ENCODE measurements around the gene PIR.

PIR gene

GRCh38 chrX:15523088-15523487 is 30.0 kb upstream of the PIR start:
- H3K4me1 ChIP-seq: no peaks in the 10 kb centered on the region
- H3K36me3 ChIP-seq: no peaks in the 10 kb centered on the region
- no peak overlapping the region for H3K4me3 ChIP-seq (ENCODE audit: low read depth, low read length)
- no peaks in the 10 kb centered on the region for H3K27me3 ChIP-seq
- no peaks in the 10 kb centered on the region for H3K9me3 ChIP-seq
- DNase-seq: no peak
- TF ChIP-seq CTCF (IDR thresholded peaks at IDR 0.05; ENCODE audit: low read depth, low read length): no peak

GRCh38 chrX:15522464-15522863 is 29.3 kb upstream of the PIR start:
- Histone ChIP-seq H3K36me3 (no peaks in the 10 kb centered on the region), H3K4me1 (no peaks in the 10 kb centered on the region), H3K9me3 (no peaks in the 10 kb centered on the region), H3K4me3 (ENCODE audit: low read depth, low read length) (no peak overlapping the region), H3K27me3 (no peaks in the 10 kb centered on the region)
- no peak for DNase-seq
- no peak for TF ChIP-seq CTCF (IDR thresholded peaks at IDR 0.05; ENCODE audit: low read depth, low read length)

GRCh38 chrX:15515931-15516330 is 22.8 kb upstream of the PIR start:
- Histone ChIP-seq H3K4me1 (no peaks in the 10 kb centered on the region), H3K27me3 (no peaks in the 10 kb centered on the region), H3K36me3 (no peaks in the 10 kb centered on the region), H3K9me3 (no peaks in the 10 kb centered on the region), H3K4me3 (ENCODE audit: low read depth, low read length) (no peak overlapping the region)
- TF ChIP-seq CTCF (IDR thresholded peaks at IDR 0.05; ENCODE audit: low read depth, low read length): no peak
- peak; percentile 16 for DNase-seq

- H3K27me3 ChIP-seq: no peaks in the 10 kb centered on the region
- DNase-seq: no peak
- no peaks in the 10 kb centered on the region for H3K4me1 ChIP-seq
- H3K36me3 ChIP-seq: no peaks in the 10 kb centered on the region
- no peaks in the 10 kb centered on the region for H3K9me3 ChIP-seq
- no peak for TF ChIP-seq CTCF (IDR thresholded peaks at IDR 0.05; ENCODE audit: low read depth, low read length)
- H3K4me3 ChIP-seq (ENCODE audit: low read depth, low read length): no peak overlapping the region
These were observed 21.1 kb upstream of the PIR start for GRCh38 chrX:15514279-15514678.

GRCh38 chrX:15512401-15512965 is 19.4 kb upstream of the PIR start:
- Histone ChIP-seq H3K27me3 (no peaks in the 10 kb centered on the region), H3K4me3 (ENCODE audit: low read depth, low read length) (no peak overlapping the region), H3K9me3 (no peaks in the 10 kb centered on the region), H3K36me3 (no peaks in the 10 kb centered on the region), H3K4me1 (no peaks in the 10 kb centered on the region)
- TF ChIP-seq CTCF (IDR thresholded peaks at IDR 0.05; ENCODE audit: low read depth, low read length): no peak
- no peak for DNase-seq

- DNase-seq: no peak
- no peak for TF ChIP-seq CTCF (IDR thresholded peaks at IDR 0.05; ENCODE audit: low read depth, low read length)
- Histone ChIP-seq H3K27me3 (no peaks in the 10 kb centered on the region), H3K4me3 (ENCODE audit: low read depth, low read length) (no peak overlapping the region), H3K36me3 (no peaks in the 10 kb centered on the region), H3K4me1 (no peaks in the 10 kb centered on the region), H3K9me3 (no peaks in the 10 kb centered on the region)
These were observed 18.4 kb upstream of the PIR start for GRCh38 chrX:15511563-15511962.

Measured in BE2C (cell line).